HG02759 (cell line): ENCODE data around the gene DOCK3.
"Not testable (repeated sequence)": the region's sequence is repeated elsewhere in the genome, so short reads cannot be mapped to it uniquely, and the experiment has no call there.

Experiments
- ATAC-seq: cut with Tn5 transposase; IDR thresholded peaks from one replicate; pipeline ENCODE4 v1.9.1; 2021; ENCODE audit warnings: mild to moderate bottlenecking, moderate library complexity; ENCODE audit not compliant: unreplicated experiment

Gene DOCK3

DNA sequence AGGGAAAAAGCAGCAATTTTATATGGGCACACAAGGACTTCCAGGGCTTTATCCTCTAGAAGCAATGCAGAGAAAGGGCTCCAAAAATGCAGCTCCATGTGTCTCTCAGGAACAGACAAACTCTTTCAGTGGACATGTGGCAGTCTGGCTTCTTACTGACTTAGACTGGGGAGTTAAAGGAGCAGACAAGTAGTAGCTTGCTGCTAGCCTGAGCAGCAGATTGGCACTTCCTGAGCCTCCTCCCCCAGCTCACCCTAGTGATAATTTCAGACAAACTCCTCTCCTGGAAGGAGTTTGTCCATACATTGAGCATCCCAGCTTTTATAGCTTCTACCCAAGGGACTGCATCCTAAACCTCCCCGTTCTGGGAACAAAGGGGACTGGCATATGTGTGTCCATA is 608.7 kb downstream of the DOCK3 start:
- ATAC-seq: no peak

DNA sequence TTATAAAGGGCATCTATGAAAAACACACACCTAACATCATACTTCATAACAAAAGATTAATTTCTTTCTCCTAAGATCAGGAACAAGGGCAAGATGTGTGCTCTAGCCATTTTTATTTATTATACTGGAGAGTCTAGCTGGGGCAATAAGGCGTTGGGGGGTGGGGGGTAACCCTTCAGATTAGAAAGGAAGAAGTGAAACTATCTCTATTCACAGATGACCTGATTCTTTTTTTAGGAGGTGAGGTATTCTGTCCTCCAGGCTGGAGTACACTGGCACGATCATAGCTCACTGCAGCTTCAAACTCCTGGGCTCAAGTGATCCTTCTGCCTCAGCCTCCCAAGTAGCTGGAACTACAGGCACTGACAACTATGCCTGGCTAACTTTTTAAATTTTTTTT is 620.9 kb downstream of the DOCK3 start:
- ATAC-seq: peak; percentile 74

DNA sequence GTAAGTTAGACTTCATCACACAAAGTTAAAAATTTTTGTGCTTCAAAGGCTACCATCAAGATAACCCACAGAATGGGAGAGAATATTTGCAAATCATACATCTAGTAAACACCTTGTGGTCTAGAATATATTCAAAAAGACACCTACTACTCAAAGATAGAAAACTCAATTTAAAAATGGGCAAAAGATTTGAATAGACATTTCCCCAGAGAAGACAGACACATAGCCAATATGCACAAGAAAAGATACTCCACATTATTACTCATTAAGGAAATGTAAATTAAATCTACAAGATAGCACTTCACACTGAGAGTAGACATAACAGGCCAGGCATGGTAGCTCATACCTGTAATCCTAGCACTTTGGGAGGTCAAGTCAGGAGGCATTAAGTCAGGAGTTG is 622.6 kb downstream of the DOCK3 start:
- ATAC-seq: no peak

DNA sequence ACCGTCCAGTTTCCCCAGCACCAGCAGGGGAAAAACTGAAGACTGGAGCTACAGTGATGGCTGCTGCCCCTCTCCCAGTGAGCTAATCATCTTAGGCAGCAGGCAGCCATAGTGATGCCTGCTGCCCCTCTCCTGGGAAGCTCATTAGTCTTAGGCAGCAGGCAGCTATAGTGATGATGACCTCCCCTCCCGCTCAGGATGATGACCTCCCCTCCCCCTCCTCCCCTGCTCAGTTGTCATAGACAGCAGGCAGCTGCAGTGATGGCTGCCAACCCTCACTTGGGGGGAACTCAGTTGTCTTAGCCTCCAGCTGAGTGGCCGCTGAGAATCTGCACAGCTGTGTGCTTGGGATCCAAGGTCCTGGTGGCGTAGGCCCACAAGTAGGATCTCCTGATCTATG is 629.5 kb downstream of the DOCK3 start:
- ATAC-seq: no peak

DNA sequence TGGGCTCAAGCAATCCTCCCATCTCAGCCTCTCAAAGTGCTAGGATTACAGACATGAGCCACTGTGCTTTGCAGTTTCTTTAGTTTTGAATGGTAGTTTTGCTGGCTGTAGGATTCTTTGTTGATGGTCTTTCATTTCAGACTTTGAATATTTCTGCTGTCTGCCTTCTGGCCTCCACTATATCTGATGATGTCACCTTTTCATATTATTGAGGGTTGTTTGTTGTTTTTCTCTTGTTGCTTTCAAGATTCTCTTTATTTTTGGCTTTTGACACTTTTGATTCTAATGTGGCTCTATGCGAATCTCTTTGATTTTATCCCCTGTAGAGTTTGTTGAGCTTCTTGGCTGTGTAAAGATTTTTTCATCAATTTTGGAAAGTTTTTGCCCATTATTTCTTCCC is 631.4 kb downstream of the DOCK3 start:
- ATAC-seq: no peak

DNA sequence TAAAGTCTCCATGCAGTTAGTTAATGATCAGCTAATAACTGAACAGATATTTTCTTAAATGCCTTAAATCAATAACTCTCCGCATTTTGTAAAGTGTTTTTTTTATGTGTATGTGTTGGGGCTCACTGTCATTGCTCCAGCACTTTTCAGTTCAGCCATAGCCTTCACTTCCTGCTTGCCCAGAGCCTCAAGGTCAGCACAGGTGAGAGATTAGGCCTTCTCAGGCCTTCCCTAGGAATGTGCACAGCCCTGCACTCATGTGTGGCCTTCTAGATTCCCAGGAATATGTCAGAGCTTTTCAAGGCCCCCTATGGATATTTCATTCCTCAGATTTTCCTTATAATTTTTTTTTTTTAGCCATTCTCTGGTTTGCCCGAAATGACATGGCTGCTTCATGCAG is 632.7 kb downstream of the DOCK3 start:
- no peak for ATAC-seq

DNA sequence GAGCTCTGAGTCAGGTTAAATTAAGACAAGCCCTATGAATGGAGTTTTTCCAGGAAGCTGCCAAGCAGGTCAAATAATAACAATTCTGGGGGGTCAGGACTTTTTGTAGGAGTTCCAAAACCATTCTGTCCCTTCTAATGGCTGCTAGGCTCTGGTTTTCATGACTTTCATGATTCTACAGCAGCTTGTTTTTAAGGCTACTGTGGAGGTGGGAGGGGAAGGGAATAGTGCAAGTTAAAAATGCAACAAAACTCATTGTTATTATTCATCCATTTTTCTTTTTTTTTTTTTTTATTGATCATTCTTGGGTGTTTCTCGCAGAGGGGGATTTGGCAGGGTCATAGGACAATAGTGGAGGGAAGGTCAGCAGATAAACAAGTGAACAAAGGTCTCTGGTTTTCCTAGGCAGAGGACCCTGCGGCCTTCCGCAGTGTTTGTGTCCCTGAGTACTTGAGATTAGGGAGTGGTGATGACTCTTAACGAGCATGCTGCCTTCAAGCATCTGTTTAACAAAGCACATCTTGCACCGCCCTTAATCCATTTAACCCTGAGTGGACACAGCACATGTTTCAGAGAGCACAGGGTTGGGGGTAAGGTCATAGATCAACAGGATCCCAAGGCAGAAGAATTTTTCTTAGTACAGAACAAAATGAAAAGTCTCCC is 633.3 kb downstream of the DOCK3 start:
- ATAC-seq: not testable (repeated sequence)

DNA sequence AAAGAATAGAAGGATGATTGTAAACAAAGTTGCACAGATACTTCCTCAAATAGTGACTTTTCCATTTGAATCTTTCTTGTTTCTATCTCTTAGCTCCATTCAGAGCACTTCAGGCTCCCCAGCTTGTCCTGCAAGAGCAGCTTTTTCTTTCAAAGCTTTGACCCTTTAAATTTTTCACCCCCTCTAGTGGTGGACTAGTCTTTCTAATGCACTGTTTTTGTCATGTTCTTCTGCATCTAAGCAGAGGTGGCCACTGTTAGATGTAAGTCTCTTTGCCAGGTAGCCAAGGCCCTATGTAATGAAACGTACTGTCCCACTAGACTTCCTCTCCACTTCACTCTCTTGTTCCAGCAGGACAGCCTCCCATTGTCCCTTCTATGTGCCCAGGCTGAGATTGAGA is 636.3 kb downstream of the DOCK3 start:
- ATAC-seq: no peak

DNA sequence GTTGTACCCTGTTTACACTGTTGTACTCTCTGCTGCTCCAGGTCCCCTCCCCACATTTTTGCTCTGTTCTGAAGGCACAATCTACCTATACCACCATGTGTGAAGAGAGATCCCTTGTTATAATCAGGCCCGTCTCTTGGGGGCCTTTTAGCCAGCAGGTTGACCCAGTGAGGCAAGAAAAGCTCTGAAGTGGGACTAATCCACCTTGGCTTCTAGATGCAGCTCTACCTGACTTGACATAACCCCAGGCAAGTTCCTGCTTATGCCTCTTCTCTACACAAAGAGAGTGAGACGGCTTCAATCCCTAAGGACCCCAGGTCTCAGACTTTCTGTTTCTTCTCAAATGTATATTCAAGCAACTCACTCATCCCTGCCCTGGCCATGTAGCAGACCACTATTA is 653.5 kb downstream of the DOCK3 start:
- no peak for ATAC-seq

DNA sequence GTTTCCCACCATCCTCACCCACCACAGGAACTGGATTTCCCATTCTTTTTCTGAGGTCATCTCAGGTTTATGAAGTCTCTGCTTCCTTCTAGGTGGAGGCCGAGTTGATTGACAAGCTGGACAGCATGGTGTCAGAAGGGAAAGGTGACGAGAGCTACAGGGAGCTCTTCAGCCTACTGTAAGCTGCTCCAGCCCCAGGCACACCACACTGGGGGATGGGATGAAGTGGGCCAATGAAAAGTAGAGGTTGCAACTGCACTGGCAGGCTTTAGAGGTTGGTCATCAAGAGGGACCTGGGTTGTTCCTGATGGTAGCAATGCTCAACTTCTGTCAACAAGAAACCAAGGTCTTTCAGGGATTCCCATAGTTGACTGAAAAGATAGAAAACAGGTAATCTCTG is 655.3 kb downstream of the DOCK3 start:
- no peak for ATAC-seq

DNA sequence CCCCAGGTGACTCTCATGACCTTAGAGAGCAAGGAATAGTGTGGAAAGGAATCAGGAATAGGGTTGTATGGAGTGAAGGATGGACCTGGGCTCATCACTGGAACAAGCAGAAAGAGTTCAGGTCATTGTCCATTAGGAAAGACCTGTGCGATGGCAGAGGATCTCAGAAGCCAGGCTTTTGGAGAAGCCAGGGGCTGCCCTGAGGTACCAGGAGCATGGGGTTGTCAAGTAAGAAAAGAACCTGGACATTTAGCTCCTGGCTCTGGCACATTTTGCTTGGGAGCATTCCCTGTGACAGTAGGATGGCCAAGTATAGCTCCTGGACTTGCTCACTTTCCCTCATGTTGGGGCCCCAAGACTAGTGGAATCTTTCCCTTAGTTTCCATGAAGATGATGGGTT is 657.4 kb downstream of the DOCK3 start:
- no peak for ATAC-seq

DNA sequence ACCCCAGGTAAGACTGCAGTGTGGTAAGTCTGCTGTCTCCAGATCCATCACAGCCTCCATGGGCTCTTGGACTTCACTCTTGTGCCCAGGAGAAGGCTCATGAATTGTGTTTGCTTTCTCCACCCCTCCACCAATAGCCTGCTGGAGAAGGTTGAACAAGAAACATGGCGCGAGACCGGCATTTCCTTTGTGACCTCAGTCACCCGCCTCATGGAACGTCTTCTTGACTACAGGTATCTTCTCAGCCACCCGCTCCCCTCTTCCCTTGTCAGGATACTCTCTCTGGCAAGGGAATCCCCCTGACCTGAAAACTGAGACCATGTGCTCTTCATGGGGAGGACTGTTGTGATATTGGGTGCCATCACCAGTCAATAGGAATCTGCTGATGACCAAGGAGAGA is 658.3 kb downstream of the DOCK3 start:
- no peak for ATAC-seq

DNA sequence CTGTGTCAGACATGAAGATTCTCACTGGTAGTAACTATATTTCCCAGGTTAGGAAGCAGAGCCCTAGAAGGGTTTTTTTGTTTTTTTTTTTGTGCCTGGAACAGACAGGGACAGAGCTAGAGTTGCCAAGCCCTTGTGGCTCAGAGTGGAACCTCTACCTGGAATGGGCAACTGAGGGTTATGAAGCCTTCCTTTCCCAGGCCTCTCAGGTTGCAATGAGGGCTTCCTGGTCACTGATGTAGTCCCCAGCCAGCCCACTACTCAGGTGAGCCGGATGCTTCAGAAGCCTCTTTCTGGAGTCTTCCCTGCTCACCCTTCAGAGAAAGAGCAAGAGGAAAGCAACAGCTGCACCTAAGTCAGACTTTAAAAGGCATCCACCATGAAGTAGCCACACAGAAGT is 661.5 kb downstream of the DOCK3 start:
- no peak for ATAC-seq

DNA sequence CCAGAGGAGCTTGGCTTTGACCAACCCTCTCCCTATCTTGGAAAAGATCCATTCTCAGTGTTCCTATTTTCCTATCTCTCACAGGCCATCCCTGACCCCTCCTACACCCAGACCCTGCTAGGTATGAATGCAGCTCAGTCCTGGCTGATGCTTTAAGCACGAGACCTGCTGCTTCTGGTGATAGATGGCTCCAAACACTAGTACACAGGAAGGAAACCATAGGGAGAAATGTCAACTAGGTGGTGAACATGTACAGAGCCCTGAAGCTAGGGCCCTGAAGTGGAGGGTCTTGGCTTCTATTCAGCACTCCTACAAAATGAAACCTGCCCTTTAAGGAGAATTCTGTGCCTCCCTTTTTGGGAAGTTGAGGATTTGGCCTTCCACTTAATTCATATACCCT is 662.9 kb downstream of the DOCK3 start:
- no peak for ATAC-seq

DNA sequence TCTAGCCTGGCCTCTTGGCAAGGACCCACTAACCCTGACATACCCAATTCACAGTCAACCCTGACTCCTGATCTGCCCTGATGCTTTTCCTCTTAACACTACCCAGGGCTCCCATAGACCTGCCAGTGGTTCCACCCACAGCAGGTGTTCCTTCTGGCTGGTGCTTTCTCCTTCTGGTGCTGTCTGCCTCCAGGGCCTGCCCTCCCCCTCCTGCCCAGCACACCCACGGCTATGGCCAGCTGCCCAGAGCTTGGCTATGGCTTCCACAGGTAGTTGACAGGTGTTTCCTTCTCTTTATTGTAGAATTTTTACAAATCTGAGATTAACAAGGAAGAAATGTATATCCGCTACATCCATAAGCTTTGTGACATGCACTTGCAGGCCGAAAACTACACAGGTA is 663.9 kb downstream of the DOCK3 start:
- no peak for ATAC-seq

DNA sequence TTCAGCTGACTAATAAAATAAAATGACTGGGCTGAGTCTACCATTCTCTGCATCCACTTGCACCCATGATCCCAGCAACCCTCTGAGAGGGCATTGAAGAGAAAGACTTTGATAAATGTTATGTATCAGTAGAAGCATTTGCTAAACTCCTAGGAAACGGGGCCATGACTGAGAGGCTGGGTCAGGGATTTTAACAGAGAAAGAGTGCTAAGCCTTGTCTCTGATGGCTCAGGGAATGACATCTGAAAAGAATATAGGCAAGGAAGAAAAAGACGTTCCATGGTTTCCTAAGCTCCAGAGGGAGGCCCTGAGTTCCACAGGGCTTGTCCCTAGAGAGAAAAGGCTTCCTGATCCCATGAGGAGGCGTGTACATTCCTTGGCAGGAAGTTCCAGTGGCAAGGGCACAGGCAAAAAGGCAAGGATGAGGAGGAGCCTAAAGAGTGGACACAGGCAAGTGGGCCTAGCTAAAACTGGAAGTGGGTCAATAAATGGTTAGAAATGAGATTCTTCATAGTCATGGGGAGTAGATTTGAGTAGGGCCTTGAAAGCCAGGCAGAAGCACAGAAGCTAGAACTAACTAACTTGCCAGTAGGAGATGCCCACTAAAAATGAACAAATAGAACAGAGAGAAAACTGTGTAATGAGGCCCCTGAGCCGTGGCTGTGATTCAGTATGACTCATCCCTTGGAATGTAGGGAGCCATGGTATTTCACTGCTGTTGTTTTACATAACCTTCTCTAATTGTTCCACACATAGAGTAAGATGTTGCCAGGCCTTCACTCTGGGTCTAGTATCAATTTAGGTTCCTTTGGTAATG is 665.5 kb downstream of the DOCK3 start:
- ATAC-seq: no peak

DNA sequence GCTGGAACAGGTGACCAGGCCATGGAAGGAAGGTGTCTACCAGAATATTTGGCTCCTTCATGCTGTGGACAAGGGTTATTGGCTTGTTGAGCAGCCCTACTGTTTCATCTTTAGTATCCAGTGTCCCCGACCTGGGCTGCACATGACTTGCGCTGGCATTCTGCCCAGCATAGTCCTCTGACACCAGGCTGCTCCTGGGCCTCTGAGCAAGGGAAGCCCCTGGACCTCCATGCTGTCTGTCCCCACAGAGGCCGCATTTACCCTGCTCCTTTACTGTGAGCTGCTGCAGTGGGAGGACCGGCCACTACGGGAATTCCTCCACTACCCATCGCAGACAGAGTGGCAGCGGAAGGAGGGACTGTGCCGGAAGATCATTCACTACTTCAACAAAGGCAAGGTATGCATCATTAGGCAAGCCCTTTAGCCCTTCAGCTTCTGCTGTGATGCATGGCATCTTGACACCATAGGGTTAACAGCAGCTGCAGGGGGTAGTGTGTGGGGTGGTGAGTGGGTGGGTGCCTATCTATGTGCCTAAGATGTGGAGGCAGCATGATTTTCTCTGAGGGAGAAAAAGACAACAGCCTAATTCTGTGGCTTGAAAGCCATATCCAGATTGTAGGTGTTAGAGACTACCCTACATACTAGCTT is 666.4 kb downstream of the DOCK3 start:
- no peak for ATAC-seq

DNA sequence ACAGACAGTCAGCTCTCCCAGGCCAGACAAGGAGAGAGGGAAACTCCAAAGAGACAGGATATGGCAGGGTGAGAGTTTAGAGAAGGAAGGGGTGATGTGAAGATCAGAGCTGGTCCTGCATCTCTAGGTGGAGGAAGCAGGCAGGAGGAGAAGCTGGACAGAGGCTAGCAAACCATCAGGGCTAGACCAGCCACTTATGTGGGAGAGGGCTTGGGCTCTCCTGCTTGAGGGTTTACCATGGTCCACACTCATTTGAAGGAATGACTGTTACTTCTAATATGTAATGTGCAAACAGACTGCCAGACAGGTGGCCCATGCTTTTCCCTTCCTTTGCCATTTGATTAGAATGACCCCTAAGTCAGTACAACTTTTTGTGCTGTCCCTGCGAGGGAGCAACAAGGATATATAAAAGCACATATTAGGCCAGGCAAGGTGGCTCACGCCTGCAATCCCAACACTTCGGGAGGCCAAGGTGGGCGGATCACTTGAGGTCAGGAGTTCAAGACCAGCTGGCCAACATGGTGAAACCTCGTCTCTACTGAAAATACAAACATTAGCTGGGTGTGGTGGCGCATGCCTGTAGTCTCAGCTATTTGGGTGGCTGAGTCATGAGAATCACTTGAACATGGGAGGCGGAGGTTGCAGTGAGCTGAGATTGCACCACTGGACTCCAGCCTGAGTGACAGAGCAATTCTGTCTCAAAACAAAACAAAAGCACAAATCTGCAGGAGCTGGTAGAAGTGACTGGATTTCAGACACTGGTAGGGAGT is 669.4 kb downstream of the DOCK3 start:
- ATAC-seq: no peak

DNA sequence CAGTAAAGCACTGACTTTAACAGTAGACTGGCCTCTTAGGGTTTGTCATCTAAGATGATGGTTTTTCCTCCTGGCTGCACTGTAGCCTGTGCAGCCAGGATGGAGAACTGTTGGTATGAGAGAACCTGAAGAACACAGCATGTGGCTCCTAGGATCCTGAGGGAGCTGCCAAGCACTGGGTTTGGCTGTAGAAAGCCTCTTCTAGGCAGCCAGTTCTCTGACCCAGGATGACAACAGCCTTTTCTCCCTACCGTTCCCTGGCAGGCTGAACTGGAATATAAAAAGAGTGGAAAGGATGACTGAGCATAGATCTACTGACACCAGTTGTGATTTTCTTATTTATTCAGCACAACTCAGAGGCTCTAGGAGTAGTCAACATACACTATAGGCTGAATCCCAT is 676.0 kb downstream of the DOCK3 start:
- ATAC-seq: no peak

DNA sequence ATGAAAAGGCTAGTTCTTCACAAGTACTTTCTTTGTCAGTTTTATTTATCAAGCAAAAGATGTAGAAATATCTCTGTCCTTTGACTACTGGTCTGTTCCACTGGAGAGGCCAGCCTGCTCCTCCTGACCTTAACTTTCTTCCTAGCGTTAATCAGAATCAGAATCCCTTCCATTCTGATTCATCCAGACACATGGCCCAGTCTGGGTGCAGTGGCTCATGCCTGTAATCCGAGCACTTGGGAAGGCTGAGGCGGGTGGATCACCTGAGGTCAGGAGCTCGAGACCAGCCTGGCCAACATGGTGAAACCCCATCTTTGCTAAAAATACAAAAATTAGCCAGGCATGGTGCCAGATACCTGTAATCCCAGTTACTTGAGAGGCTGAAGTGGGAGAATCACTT is 678.4 kb downstream of the DOCK3 start:
- ATAC-seq: no peak

DNA sequence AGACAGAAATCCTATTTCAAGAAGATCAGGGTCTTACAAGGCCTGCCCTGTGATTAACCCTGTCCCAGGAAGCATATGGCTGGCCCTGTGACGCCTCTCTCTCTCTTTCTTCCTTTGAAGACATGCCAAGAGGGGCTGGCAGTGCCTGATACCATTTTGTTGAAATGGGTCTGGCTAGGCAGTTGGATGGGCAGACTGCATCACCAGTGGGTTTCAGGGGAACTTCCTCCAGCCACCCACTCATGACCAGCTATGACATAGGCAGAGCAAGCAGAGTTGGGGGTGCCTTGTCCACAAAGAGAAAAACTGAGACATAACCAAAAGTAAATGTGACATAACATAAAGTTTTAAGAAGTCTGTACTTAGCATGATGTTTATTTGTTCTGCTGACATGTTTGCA is 679.0 kb downstream of the DOCK3 start:
- no peak for ATAC-seq
